Measurements from ENCODE around the gene NKD2. TPM values are rescaled to one million over a fixed set of nuclear protein-coding genes. Genes with fewer than 3 reads are reported as not detected.

NKD2 gene
- total and polyA plus RNA-seq, 2 experiments from 2014 or later: 9.0 to 11.9 TPM

- Histone ChIP-seq H3K9me2 (ENCODE audit: insufficient read depth) (no peaks in the 10 kb centered on the region), H3K79me2 (replicated peaks; ENCODE audit: insufficient read depth) (no peaks in the 10 kb centered on the region), H3K4me3 (no peak overlapping the region), H2AFZ (no peak overlapping the region), H3K4me2 (no peak overlapping the region), H3K27me3 (ENCODE audit: insufficient read depth) (no peaks in the 10 kb centered on the region), H3K4me1 (ENCODE audit: insufficient read depth) (no peaks in the 10 kb centered on the region; the same call in 1 of the 2 replicates), H4K20me1 (replicated peaks; ENCODE audit: insufficient read depth) (no peaks in the 10 kb centered on the region), H3F3A (replicated peaks; ENCODE audit: low read depth) (no peaks in the 10 kb centered on the region; the same call in 1 of the 2 replicates), H3K27ac (ENCODE audit: low read depth) (no peak overlapping the region), H3K36me3 (ENCODE audit: insufficient read depth) (no peaks in the 10 kb centered on the region)
- H3K9me3 Mint-ChIP-seq: no peaks in the 10 kb centered on the region
- no peak for TF ChIP-seq ZNF114 (CRISPR knock-in tag; IDR thresholded peaks at IDR 0.05)
- H3K27me3 Mint-ChIP-seq (ENCODE audit: insufficient read depth, low read depth, poor library complexity): peaks cover 8% of the 10 kb centered on the region
- no peak overlapping the region for H3K4me3 Mint-ChIP-seq
- H3K36me3 Mint-ChIP-seq (ENCODE audit: low read depth): no peaks in the 10 kb centered on the region; the same call in 2 of the 3 replicates
- no peak for DNase-seq (ENCODE audit: low spot score)
- no peak for ATAC-seq
- no peak overlapping the region for H3K27ac Mint-ChIP-seq
- peaks cover 12% of the 10 kb centered on the region for H3K4me1 Mint-ChIP-seq
These were observed 10.0 kb downstream of the NKD2 start for GRCh38 chr5:1018596-1018995.

- no peaks in the 10 kb centered on the region; the same call in 1 of the 2 replicates for H3K4me1 ChIP-seq (ENCODE audit: insufficient read depth)
- H3K4me3 ChIP-seq: no peak overlapping the region
- Mint-ChIP-seq H3K4me3 (no peak overlapping the region), H3K4me1 (peaks cover 12% of the 10 kb centered on the region), H3K9me3 (no peaks in the 10 kb centered on the region), H3K36me3 (ENCODE audit: low read depth) (no peaks in the 10 kb centered on the region; the same call in 2 of the 3 replicates), H3K27ac (0 out of 2 replicates have a peak overlapping the region, but pooled peaks have one; percentile 36), H3K27me3 (ENCODE audit: insufficient read depth, low read depth, poor library complexity) (peaks cover 8% of the 10 kb centered on the region)
- ATAC-seq (peak; percentile 13; the same call in 2 of the 3 replicates), DNase-seq (ENCODE audit: low spot score) (no peak)
- H2AFZ ChIP-seq: no peak overlapping the region
- H4K20me1 ChIP-seq (replicated peaks; ENCODE audit: insufficient read depth): no peaks in the 10 kb centered on the region
- H3K9me2 ChIP-seq (ENCODE audit: insufficient read depth): no peaks in the 10 kb centered on the region
- H3F3A ChIP-seq (replicated peaks; ENCODE audit: low read depth): no peaks in the 10 kb centered on the region; the same call in 1 of the 2 replicates
- no peak overlapping the region for H3K27ac ChIP-seq (ENCODE audit: low read depth)
- no peak overlapping the region for H3K4me2 ChIP-seq
- no peaks in the 10 kb centered on the region for H3K27me3 ChIP-seq (ENCODE audit: insufficient read depth)
- H3K79me2 ChIP-seq (replicated peaks; ENCODE audit: insufficient read depth): no peaks in the 10 kb centered on the region
- H3K36me3 ChIP-seq (ENCODE audit: insufficient read depth): no peaks in the 10 kb centered on the region
- TF ChIP-seq EZH2 (IDR thresholded peaks at IDR 0.05; ENCODE audit: low read depth, unreplicated experiment) (no peak), CREB1 (CRISPR knock-in tag; IDR thresholded peaks at IDR 0.05; ENCODE audit: low read depth) (no peak), CTCF (conservative IDR thresholded peaks at IDR 0.05; ENCODE audit: low read depth in 2 of 2) (no peak), NANOG (IDR thresholded peaks at IDR 0.05; ENCODE audit: borderline replicate concordance) (no peak), POLR2AphosphoS5 (IDR thresholded peaks at IDR 0.05; ENCODE audit: low read depth) (no peak), STAT1 (IDR thresholded peaks at IDR 0.05; ENCODE audit: unreplicated experiment) (no peak), ZNF462 (CRISPR knock-in tag; IDR thresholded peaks at IDR 0.05) (no peak), ZNF114 (CRISPR knock-in tag; IDR thresholded peaks at IDR 0.05) (no peak), ZNF331 (CRISPR knock-in tag; IDR thresholded peaks at IDR 0.05; ENCODE audit: low read depth) (no peak), ETS1 (IDR thresholded peaks at IDR 0.05) (no peak), EZH2phosphoT487 (IDR thresholded peaks at IDR 0.05; ENCODE audit: unreplicated experiment) (no peak)
These were observed 10.7 kb downstream of the NKD2 start for GRCh38 chr5:1019001-1019905.

Data from GM23338 (cell line).